IMR-90 (cell line): Measurements from ENCODE around the gene SOS1. TPM values are rescaled to one million over a fixed set of nuclear protein-coding genes. Genes with fewer than 3 reads are reported as not detected.

Experiments used
- ATAC-seq: fragments of 200-7000 bp; cut with Tn5 transposase; 2 replicates; pipeline ENCODE4 v1.9.1; 2020; ENCODE audit warnings: low read depth, mild to moderate bottlenecking, moderate library complexity
- BruUV-seq: library from RNA; stranded (reverse); fragments of 400-500 nt; replicated peaks from 2 replicates; lab custom pipeline; 2021; lab: Mats Ljungman, UMichigan
- CTCF ChIA-PET: fragments of 300-600 bp; formaldehyde crosslinking; extraction: SDS; loops from one replicate; lab custom pipeline; 2021; ENCODE audit warnings: antibody characterized with exemption; lab: Yijun Ruan, JAX
- POLR2A ChIA-PET: fragments of 300-600 bp; sonication (Branson Sonifier 250); formaldehyde crosslinking; loops from one replicate; lab custom pipeline; 2022; ENCODE audit warnings: antibody characterized with exemption; ENCODE audit not compliant: unreplicated experiment; lab: Charles Lee
- DNase-seq: peaks from one replicate; pipeline ENCODE4 v3.0.0; 2013
- H2AFZ ChIP-seq: replicated peaks from 2 replicates; pipeline ENCODE3; 2013; ENCODE audit warnings: low read length, mild to moderate bottlenecking; ENCODE audit not compliant: poor library complexity
- H2AK5ac ChIP-seq: 2 replicates; pipeline ENCODE4 v1.6.1; 2013; ENCODE audit warnings: low read depth, low read length, inconsistent platforms
- H2AK9ac ChIP-seq: replicated peaks from 2 replicates; pipeline ENCODE3; 2013; ENCODE audit warnings: mild to moderate bottlenecking, low read depth, low read length, moderate library complexity; ENCODE audit not compliant: poor library complexity
- H2BK120ac ChIP-seq: 2 replicates; pipeline ENCODE4 v1.6.1; 2013; ENCODE audit warnings: low read depth, low read length, inconsistent platforms
- H2BK15ac ChIP-seq: 3 replicates; pipeline ENCODE4 v1.6.1; 2013; ENCODE audit warnings: low read depth, low read length, inconsistent platforms
- H2BK20ac ChIP-seq: 2 replicates; pipeline ENCODE4 v1.6.1; 2013; ENCODE audit warnings: low read depth, mild to moderate bottlenecking, inconsistent platforms, low read length, moderate library complexity
- H2BK5ac ChIP-seq: 2 replicates; pipeline ENCODE4 v1.6.1; 2013; ENCODE audit warnings: mild to moderate bottlenecking, low read depth, low read length, inconsistent platforms; ENCODE audit not compliant: poor library complexity, severe bottlenecking
- H3K14ac ChIP-seq: replicated peaks from 2 replicates; pipeline ENCODE4 v1.6.1; 2013; ENCODE audit warnings: low read depth, low read length, inconsistent platforms
- H3K18ac ChIP-seq: 2 replicates; pipeline ENCODE4 v1.6.1; 2013; ENCODE audit warnings: low read depth, low read length, control low read depth
- H3K23ac ChIP-seq: 2 replicates; pipeline ENCODE4 v1.6.1; 2013; ENCODE audit warnings: low read depth, low read length, inconsistent platforms
- H3K27ac ChIP-seq: 2 replicates; pipeline ENCODE4 v1.5.1; 2013; ENCODE audit warnings: mild to moderate bottlenecking, control low read depth, low read length; ENCODE audit not compliant: insufficient read depth
- H3K27me3 ChIP-seq: 2 replicates; pipeline ENCODE4 v1.6.1; 2013; ENCODE audit warnings: low read length; ENCODE audit not compliant: control insufficient read depth, insufficient read depth
- H3K36me3 ChIP-seq: 2 replicates; pipeline ENCODE4 v1.6.1; 2013; ENCODE audit warnings: low read length, mixed read lengths; ENCODE audit not compliant: control insufficient read depth, insufficient read depth
- H3K4ac ChIP-seq: 2 replicates; pipeline ENCODE4 v1.6.1; 2013; ENCODE audit warnings: low read depth, low read length, inconsistent platforms
- H3K4me1 ChIP-seq: 2 replicates; pipeline ENCODE4 v1.6.1; 2013; ENCODE audit warnings: low read length, mixed read lengths; ENCODE audit not compliant: control insufficient read depth, insufficient read depth
- H3K4me2 ChIP-seq: 2 replicates; pipeline ENCODE4 v1.6.1; 2013; ENCODE audit warnings: low read depth, mild to moderate bottlenecking, control low read depth, low read length, moderate library complexity
- H3K4me3 ChIP-seq: 2 replicates; pipeline ENCODE4 v1.5.1; 2013; ENCODE audit warnings: low read depth, mild to moderate bottlenecking, control low read depth, low read length, moderate library complexity; ENCODE audit not compliant: insufficient read depth
- H3K56ac ChIP-seq: 2 replicates; pipeline ENCODE4 v1.6.1; 2013; ENCODE audit warnings: low read length, inconsistent platforms; ENCODE audit not compliant: insufficient read depth; ENCODE audit errors: extremely low read depth
- H3K79me1 ChIP-seq, 2 experiments: 2 replicates each; pipeline ENCODE4 v1.6.1; 2013; ENCODE audit warnings: low read length in 2 of 2, inconsistent platforms in 1 of 2, low read depth in 1 of 2
- H3K9ac ChIP-seq: 2 replicates; pipeline ENCODE4 v1.6.1; 2013; ENCODE audit warnings: low read depth, low read length, control low read depth
- H3K9me1 ChIP-seq: 2 replicates; pipeline ENCODE4 v1.6.1; 2013; ENCODE audit warnings: low read length, inconsistent platforms; ENCODE audit not compliant: insufficient read depth
- H3K9me3 ChIP-seq: 2 replicates; pipeline ENCODE4 v1.6.1; 2013; ENCODE audit warnings: low read length; ENCODE audit not compliant: control insufficient read depth, insufficient read depth
- H4K20me1 ChIP-seq: 2 replicates; pipeline ENCODE4 v1.6.1; 2013; ENCODE audit warnings: low read length, inconsistent platforms; ENCODE audit not compliant: insufficient read depth
- H4K5ac ChIP-seq: 2 replicates; pipeline ENCODE4 v1.6.1; 2013; ENCODE audit warnings: mild to moderate bottlenecking, low read depth, low read length, control low read depth
- H4K8ac ChIP-seq, 2 experiments: 2 replicates each; pipeline ENCODE4 v1.6.1; 2013; ENCODE audit warnings: low read depth in 2 of 2, low read length in 2 of 2, control low read depth in 1 of 2, inconsistent platforms in 1 of 2
- H4K91ac ChIP-seq: 2 replicates; pipeline ENCODE4 v1.6.1; 2013; ENCODE audit warnings: low read depth, low read length, inconsistent platforms; ENCODE audit not compliant: insufficient read depth
- CEBPB ChIP-seq: IDR thresholded peaks from 2 replicates; pipeline ENCODE4 v1.6.1; 2012; ENCODE audit warnings: low read depth, low read length, improper control_type of control experiment
- MXI1 ChIP-seq: IDR thresholded peaks from 2 replicates; pipeline ENCODE4 v1.6.1; 2012; ENCODE audit warnings: low read depth, mild to moderate bottlenecking, low read length, moderate library complexity, borderline replicate concordance
- WGBS, 2 experiments: methylation state at CpG; one replicate each; pipeline versions ENCODE4 v1.1.5 to v1.1.7; 2013; ENCODE audit warnings: missing lambda C conversion rate in 2 of 2; ENCODE audit not compliant: insufficient read length in 1 of 2; ENCODE audit errors: extremely low coverage in 2 of 2; 5-methylcytosine and 5-hydroxymethylcytosine counted together
- dilution Hi-C: fragments of 300-500 bp; cut with HindIII; formaldehyde crosslinking; loops from one replicate; pipeline ENCODE4 v1.14.3; 2018; ENCODE audit warnings: low sequenced_read_pairs; ENCODE audit not compliant: unreplicated experiment
- in situ Hi-C: fragments of 300-500 bp; cut with MboI; formaldehyde crosslinking; loops from 3 replicates; pipeline ENCODE4 v1.14.3; 2019; ENCODE audit warnings: low sequenced_read_pairs, inconsistent platforms, mixed read lengths
- intact Hi-C: fragments of 100-400 bp; cut with micrococcal nuclease; formaldehyde crosslinking; loops from 2 replicates; pipeline ENCODE4 v1.10.0; 2022
- polyA plus RNA-seq, 3 experiments: library from polyadenylated mRNA; depleted of rRNA; stranded (reverse); fragments of >200 nt; gene quantifications; 2 replicates each; pipeline ENCODE4 v1.2.3, GENCODE V29; 2012; ENCODE audit warnings: low replicate concordance in 1 of 3
- total RNA-seq: library from RNA; depleted of rRNA; stranded (reverse); fragments of >200 nt; gene quantifications from 2 replicates; pipeline ENCODE4 v1.2.3, GENCODE V29; 2012

SOS1 gene
- total and polyA plus RNA-seq, 2 of the 4 experiments (the other 2 are of a cell fraction) = 8.2 to 11.2 TPM

- H3K9ac ChIP-seq = no peak overlapping the region
- H2AK9ac ChIP-seq = no peak overlapping the region
- H2BK20ac ChIP-seq = no peak overlapping the region
- no peak overlapping the region for H3K4me3 ChIP-seq
- H3K36me3 ChIP-seq = no peaks in the 10 kb centered on the region
- no peak overlapping the region for H3K4me2 ChIP-seq
- H3K56ac ChIP-seq = no peak overlapping the region
- no peaks in the 10 kb centered on the region; the same call in 1 of the 2 replicates for H3K4me1 ChIP-seq
- TF ChIP-seq CEBPB (0 out of 2 replicates have a peak, but pooled peaks have one; percentile 20), MXI1 (no peak)
- ChIA-PET POLR2A (no interaction called here), CTCF (interaction anchor here (1.2 kb wide), 1 partner anchor 169 kb away, joined by 4 read pairs; no protein-coding TSS in a partner anchor)
- BruUV-seq = no TSS peak
- H3K27ac ChIP-seq = no peak overlapping the region
- no CpG with 5 or more reads among the region's 4 CpGs for WGBS, 2 experiments
- no peak overlapping the region for H4K5ac ChIP-seq
- H4K8ac ChIP-seq = no peak overlapping the region
- no peak overlapping the region for H3K23ac ChIP-seq
- no peak for ATAC-seq
- H2AK5ac ChIP-seq = no peak overlapping the region
- H4K20me1 ChIP-seq = peaks cover 5% of the 10 kb centered on the region; the same call in 1 of the 2 replicates
- in situ Hi-C loops = loop anchor here (5.0 kb wide), 1 partner anchor 166 kb away; no protein-coding TSS in a partner anchor
- H3K18ac ChIP-seq = no peak overlapping the region
- no peaks in the 10 kb centered on the region for H3K9me3 ChIP-seq
- H3K14ac ChIP-seq = no peak overlapping the region
- no peak overlapping the region for H2BK5ac ChIP-seq
- dilution Hi-C loops = no loop called here
- no peak overlapping the region for H2AFZ ChIP-seq
- no peak overlapping the region for H2BK120ac ChIP-seq
- peaks cover 12 to 19% of the 10 kb centered on the region in 2 experiments for H3K79me1 ChIP-seq
- H3K27me3 ChIP-seq = no peaks in the 10 kb centered on the region
- no peaks in the 10 kb centered on the region for H3K9me1 ChIP-seq
- no peak overlapping the region for H2BK15ac ChIP-seq
- DNase-seq = no peak
- intact Hi-C loops = no loop called here
- H4K91ac ChIP-seq = no peak overlapping the region
- H3K4ac ChIP-seq = no peak overlapping the region
Measured at GRCh38 chr2:39061280-39061679, 59.6 kb downstream of the SOS1 start.
